Parathyroid adenoma (tissue), 2 donors: ENCODE measurements around the gene LRRC55.

Source experiments
- H2AFZ ChIP-seq: fragments of 300-600 bp; sonication (generic); one replicate; pipeline ENCODE4 v1.7.0; 2017; ENCODE audit warnings: antibody characterized with exemption, mild to moderate bottlenecking
- H3K27ac ChIP-seq: fragments of 300-600 bp; sonication (generic); one replicate; pipeline ENCODE4 v1.7.0; 2017
- H3K27me3 ChIP-seq: fragments of 300-600 bp; sonication (generic); one replicate; pipeline ENCODE4 v1.7.0; 2017; ENCODE audit warnings: low read length; ENCODE audit not compliant: control insufficient read depth, insufficient read depth
- H3K36me3 ChIP-seq: fragments of 300-600 bp; sonication (generic); one replicate; pipeline ENCODE4 v1.7.0; 2017; ENCODE audit warnings: low read length; ENCODE audit not compliant: control insufficient read depth, insufficient read depth
- H3K4me1 ChIP-seq: fragments of 300-600 bp; sonication (generic); one replicate; pipeline ENCODE4 v1.7.0; 2017; ENCODE audit warnings: control low read depth
- H3K4me2 ChIP-seq: fragments of 300-600 bp; sonication (generic); one replicate; pipeline ENCODE4 v1.7.0; 2017; ENCODE audit warnings: low read length
- H3K4me3 ChIP-seq: fragments of 300-600 bp; sonication (generic); one replicate; pipeline ENCODE4 v1.7.0; 2017; ENCODE audit warnings: low read depth, low read length
- H3K79me2 ChIP-seq: fragments of 300-600 bp; sonication (generic); one replicate; pipeline ENCODE4 v1.7.0; 2017; ENCODE audit warnings: control low read depth
- H3K9ac ChIP-seq: fragments of 300-600 bp; sonication (generic); one replicate; pipeline ENCODE4 v1.7.0; 2017; ENCODE audit warnings: mild to moderate bottlenecking
- H3K9me3 ChIP-seq: fragments of 300-600 bp; sonication (generic); one replicate; pipeline ENCODE4 v1.7.0; 2017; ENCODE audit warnings: low read length; ENCODE audit not compliant: control insufficient read depth
- TF ChIP-seq, protein P1 (sequence below): fragments of 300-600 bp; sonication (generic); IDR thresholded peaks from one replicate; pipeline ENCODE4 v1.7.0; 2017; ENCODE audit warnings: antibody characterized with exemption, mild to moderate bottlenecking
- donor health status: primary hyperparathyroidism.

Gene LRRC55

DNA sequence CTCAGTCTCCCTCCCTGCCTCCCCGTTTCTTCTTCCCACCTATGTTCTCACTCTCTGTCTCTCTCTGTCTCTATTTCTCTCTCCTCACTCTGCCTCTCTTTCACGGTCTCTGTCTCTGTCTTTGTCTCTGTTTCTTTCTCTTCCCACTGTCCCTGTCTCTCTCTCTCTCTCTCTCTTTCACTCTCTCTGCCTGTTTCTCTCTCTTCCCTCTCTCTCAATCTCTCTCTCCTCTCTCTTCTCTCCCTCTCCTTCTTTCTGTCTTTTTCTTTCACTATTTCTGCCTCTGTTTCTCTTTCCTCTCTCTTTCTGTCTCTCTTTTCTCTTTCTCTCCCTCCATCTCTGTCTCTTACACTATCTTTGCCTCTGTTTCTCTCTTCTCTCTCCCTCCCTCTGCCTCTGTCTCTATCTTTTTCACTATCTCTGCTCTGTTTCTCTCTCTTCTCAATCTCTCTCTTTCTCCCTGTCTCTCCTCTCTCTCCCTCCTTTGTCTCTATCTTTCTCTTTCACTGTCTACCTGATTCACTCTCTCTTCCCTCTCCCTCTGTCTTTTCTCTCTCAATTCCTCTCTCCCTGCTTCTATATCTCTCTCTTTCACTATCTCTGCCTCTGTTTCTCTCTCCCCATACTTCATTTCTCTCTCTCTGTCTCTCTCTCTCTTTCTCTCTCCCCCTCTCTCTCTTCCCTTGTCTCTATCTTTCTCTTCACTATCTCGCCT is 49.9 kb downstream of the LRRC55 start:
- no peak overlapping the region for H2AFZ ChIP-seq
- H3K4me1 ChIP-seq = no peaks in the 10 kb centered on the region
- no peak overlapping the region for H3K27ac ChIP-seq
- H3K79me2 ChIP-seq = no peaks in the 10 kb centered on the region
- H3K4me2 ChIP-seq = no peak overlapping the region
- H3K9me3 ChIP-seq = no peaks in the 10 kb centered on the region
- no peak overlapping the region for H3K4me3 ChIP-seq
- TF ChIP-seq, protein P1, sequence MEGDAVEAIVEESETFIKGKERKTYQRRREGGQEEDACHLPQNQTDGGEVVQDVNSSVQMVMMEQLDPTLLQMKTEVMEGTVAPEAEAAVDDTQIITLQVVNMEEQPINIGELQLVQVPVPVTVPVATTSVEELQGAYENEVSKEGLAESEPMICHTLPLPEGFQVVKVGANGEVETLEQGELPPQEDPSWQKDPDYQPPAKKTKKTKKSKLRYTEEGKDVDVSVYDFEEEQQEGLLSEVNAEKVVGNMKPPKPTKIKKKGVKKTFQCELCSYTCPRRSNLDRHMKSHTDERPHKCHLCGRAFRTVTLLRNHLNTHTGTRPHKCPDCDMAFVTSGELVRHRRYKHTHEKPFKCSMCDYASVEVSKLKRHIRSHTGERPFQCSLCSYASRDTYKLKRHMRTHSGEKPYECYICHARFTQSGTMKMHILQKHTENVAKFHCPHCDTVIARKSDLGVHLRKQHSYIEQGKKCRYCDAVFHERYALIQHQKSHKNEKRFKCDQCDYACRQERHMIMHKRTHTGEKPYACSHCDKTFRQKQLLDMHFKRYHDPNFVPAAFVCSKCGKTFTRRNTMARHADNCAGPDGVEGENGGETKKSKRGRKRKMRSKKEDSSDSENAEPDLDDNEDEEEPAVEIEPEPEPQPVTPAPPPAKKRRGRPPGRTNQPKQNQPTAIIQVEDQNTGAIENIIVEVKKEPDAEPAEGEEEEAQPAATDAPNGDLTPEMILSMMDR = no peak
- no peaks in the 10 kb centered on the region for H3K27me3 ChIP-seq
- no peak overlapping the region for H3K9ac ChIP-seq
- H3K36me3 ChIP-seq = no peaks in the 10 kb centered on the region

DNA sequence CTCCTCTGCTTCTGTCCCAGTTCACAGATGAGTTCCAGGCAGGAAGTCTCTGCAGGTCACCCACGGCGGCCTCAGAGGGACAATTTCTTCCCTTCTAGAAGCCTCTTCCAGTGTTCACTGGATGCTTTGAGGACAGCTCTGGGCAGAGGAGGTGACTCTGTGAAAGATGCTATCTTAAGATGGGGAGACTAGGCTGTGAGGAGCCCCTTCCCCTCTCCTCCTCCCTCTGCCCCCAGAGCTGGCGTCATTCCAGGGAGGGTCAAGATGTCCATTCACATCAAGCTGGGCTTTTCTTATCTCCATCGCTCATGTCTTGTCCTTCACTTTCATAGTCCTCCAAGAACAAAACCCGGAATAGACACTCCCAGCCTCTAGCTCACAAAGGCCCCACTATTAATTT is 51.9 kb downstream of the LRRC55 start:
- Histone ChIP-seq H3K4me3 (no peak overlapping the region), H3K9ac (no peak overlapping the region), H3K79me2 (no peaks in the 10 kb centered on the region), H3K27ac (no peak overlapping the region), H3K4me2 (no peak overlapping the region), H2AFZ (no peak overlapping the region), H3K27me3 (no peaks in the 10 kb centered on the region), H3K4me1 (no peaks in the 10 kb centered on the region), H3K36me3 (no peaks in the 10 kb centered on the region), H3K9me3 (no peaks in the 10 kb centered on the region)
- TF ChIP-seq, protein P1 = no peak

DNA sequence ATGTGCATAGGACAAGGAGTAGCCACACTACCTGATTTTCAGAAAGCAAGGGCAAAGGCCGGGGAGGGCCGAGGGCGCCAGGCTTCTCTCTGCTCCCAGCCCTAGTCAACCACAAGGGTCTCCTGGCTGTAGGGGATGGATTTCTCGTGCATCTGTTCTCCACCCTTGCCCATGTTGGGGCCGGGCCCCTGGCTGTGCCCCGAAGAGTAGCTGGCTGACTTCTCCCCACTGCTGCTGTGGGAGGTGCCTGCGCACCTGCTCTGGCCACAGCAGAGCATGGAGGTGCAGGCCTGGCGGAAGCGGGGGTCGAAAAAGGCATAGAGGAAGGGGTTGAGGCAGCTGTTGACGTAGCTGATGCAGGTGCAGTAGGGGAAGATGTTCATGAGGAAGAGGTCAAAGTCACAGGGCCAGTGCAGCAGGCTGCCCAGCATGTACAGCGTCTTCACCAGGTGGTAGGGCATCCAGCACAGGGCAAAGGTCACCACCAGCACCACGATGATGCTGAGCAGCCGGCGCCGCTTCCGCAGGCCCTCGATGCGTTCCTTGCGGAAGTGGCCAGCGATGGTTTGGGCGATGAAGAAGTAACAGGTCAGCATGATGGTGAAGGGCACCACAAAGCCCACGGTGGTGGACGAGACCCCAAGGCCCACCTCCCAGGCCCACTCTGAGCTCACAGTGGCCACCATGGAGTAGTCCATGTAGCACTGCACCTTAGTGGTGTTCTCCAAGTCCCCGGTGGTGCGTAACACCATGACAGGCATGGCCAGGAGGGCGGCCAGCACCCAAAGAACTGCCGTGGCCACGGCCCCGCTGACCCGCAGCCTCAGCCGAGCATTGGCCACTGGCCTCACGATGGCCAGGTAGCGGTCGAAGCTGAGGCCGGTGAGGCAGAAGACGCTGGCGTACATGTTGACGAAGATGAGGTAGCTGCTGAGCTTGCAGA is 54.3 kb downstream of the LRRC55 start:
- TF ChIP-seq, protein P1 = no peak
- no peaks in the 10 kb centered on the region for H3K4me1 ChIP-seq
- no peak overlapping the region for H3K4me2 ChIP-seq
- peak overlapping the region; percentile 11 for H3K4me3 ChIP-seq
- no peaks in the 10 kb centered on the region for H3K9me3 ChIP-seq
- H3K36me3 ChIP-seq = no peaks in the 10 kb centered on the region
- H3K9ac ChIP-seq = no peak overlapping the region
- H3K27ac ChIP-seq = no peak overlapping the region
- no peak overlapping the region for H2AFZ ChIP-seq
- no peaks in the 10 kb centered on the region for H3K27me3 ChIP-seq
- H3K79me2 ChIP-seq = no peaks in the 10 kb centered on the region

DNA sequence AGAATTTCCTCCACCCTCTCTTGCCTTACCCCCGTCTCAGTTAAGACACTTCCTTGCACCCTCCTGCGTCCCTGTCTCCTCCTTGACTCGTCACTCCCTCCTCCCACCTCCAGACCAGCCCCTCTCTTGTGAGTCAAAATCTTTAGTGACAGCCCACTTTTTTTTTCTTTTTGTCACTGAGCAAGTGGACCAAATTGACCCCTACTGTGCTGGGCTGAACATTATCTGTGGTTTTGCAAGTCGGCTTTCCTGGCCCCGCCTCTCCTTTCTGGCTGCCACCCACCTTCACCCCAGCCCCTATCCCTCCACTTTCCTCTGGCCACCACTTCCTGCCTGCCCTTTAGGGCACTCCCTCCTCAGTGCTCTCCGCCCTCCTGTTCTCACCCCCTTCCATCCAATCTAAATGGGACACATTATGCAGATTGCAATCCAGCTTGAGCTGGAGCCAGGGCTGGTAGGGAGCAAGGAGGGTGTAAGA is 55.5 kb downstream of the LRRC55 start, which contains the start of gene APLNR:
Gene APLNR (minus strand): TSS at position 47 of the 478 bp plus-strand sequence. CDS start 246 bp downstream, outside the sequence.
- no peak within 1 kb of the TSS for H3K4me2 ChIP-seq
- H3K4me1 ChIP-seq = no peaks in the 10 kb centered on the region
- no peaks in the 10 kb centered on the region for H3K36me3 ChIP-seq
- H3K79me2 ChIP-seq = no peaks in the 10 kb centered on the region
- H3K27me3 ChIP-seq = no peaks in the 10 kb centered on the region
- TF ChIP-seq, protein P1 = no peak
- H3K9me3 ChIP-seq = no peaks in the 10 kb centered on the region
- H2AFZ ChIP-seq = no peak within 1 kb of the TSS
- peak within 1 kb of the TSS; percentile 11 for H3K4me3 ChIP-seq
- H3K27ac ChIP-seq = no peak within 1 kb of the TSS
- H3K9ac ChIP-seq = no peak within 1 kb of the TSS
